GM12892 (cell line): Measurements from ENCODE around the gene ASGR1.
A peak's percentile ranks its signal among the peaks of the same experiment; 100 is the strongest.

Source experiments
- DNase-seq: peaks from one replicate; pipeline ENCODE4 v3.0.0; 2011; ENCODE audit not compliant: insufficient read length
- FAIRE-seq: peaks from 2 replicates; lab custom pipeline; 2011; peaks lifted over from hg19 to GRCh38; lab: Jason Lieb, UNC
- POLR2A ChIP-seq: IDR thresholded peaks from 2 replicates; pipeline ENCODE4 v1.6.1; 2011; ENCODE audit warnings: low read depth, low read length, control low read depth
- POLR2AphosphoS5 ChIP-seq: IDR thresholded peaks from 2 replicates; pipeline ENCODE4 v1.6.1; 2011; ENCODE audit warnings: low read depth, low read length, control low read depth
- TAF1 ChIP-seq: IDR thresholded peaks from 2 replicates; pipeline ENCODE4 v1.6.1; 2011; ENCODE audit warnings: low read depth, mild to moderate bottlenecking, control low read depth, low read length, borderline replicate concordance

ASGR1 gene

GRCh38 chr17:7213895-7214299, 34.7 kb upstream of the ASGR1 start:
- TF ChIP-seq POLR2A (no peak), POLR2AphosphoS5 (no peak), TAF1 (no peak)
- DNase-seq (no peak), FAIRE-seq (no peak)

GRCh38 chr17:7211491-7212273, 32.5 kb upstream of the ASGR1 start:
- TF ChIP-seq POLR2AphosphoS5, result no peak
- no peak for TF ChIP-seq POLR2A
- no peak for TF ChIP-seq TAF1

GRCh38 chr17:7208754-7209460, 29.7 kb upstream of the ASGR1 start:
- FAIRE-seq, result no peak
- no peak for DNase-seq
- no peak for TF ChIP-seq POLR2A
- no peak for TF ChIP-seq TAF1
- no peak for TF ChIP-seq POLR2AphosphoS5

More at GRCh38 chr17:7211491-7212273, 32.5 kb upstream of the ASGR1 start:
- DNase-seq, result no peak
- no peak for FAIRE-seq

- FAIRE-seq, result no peak
- no peak for TF ChIP-seq POLR2AphosphoS5
- TF ChIP-seq TAF1, result no peak
- TF ChIP-seq POLR2A, result no peak
- DNase-seq, result no peak
Measured at GRCh38 chr17:7208027-7208571, 28.9 kb upstream of the ASGR1 start.

GRCh38 chr17:7207120-7208001, 28.2 kb upstream of the ASGR1 start:
- FAIRE-seq (no peak), DNase-seq (no peak)
- TF ChIP-seq POLR2AphosphoS5, result no peak
- no peak for TF ChIP-seq TAF1
- TF ChIP-seq POLR2A, result no peak

- TF ChIP-seq POLR2A (no peak), TAF1 (no peak), POLR2AphosphoS5 (no peak)
- FAIRE-seq, result peak; percentile 50
- DNase-seq, result no peak
Measured at GRCh38 chr17:7205561-7205960, 26.4 kb upstream of the ASGR1 start.

- FAIRE-seq, result peak; percentile 94
- TF ChIP-seq POLR2A (peak; percentile 20; the same call in 1 of the 2 replicates), TAF1 (no peak)
- peak; percentile 97 for DNase-seq
Measured at GRCh38 chr17:7204828-7205461, 25.8 kb upstream of the ASGR1 start.

GRCh38 chr17:7204336-7204735, 25.2 kb upstream of the ASGR1 start:
- no peak for DNase-seq
- FAIRE-seq, result peak; percentile 77

GRCh38 chr17:7203391-7203790, 24.2 kb upstream of the ASGR1 start:
- no peak for FAIRE-seq
- TF ChIP-seq POLR2A, result no peak
- TF ChIP-seq TAF1, result no peak
- TF ChIP-seq POLR2AphosphoS5, result no peak
- no peak for DNase-seq

More at GRCh38 chr17:7204336-7204735, 25.2 kb upstream of the ASGR1 start:
- no peak for TF ChIP-seq TAF1
- no peak for TF ChIP-seq POLR2A
- no peak for TF ChIP-seq POLR2AphosphoS5

GRCh38 chr17:7196651-7197401, 17.7 kb upstream of the ASGR1 start:
- no peak for FAIRE-seq
- TF ChIP-seq POLR2A (no peak), TAF1 (no peak), POLR2AphosphoS5 (no peak)
- DNase-seq, result no peak
